DMS79 (cell line): ENCODE results near the gene FIGNL2.
"Not testable (repeated sequence)": the region's sequence is repeated elsewhere in the genome, so short reads cannot be mapped to it uniquely, and the experiment has no call there.

Source experiments
- DNase-seq: peaks from one replicate; lab custom pipeline; 2025; lab: John Stamatoyannopoulos, UW

The FIGNL2 gene, protein sequence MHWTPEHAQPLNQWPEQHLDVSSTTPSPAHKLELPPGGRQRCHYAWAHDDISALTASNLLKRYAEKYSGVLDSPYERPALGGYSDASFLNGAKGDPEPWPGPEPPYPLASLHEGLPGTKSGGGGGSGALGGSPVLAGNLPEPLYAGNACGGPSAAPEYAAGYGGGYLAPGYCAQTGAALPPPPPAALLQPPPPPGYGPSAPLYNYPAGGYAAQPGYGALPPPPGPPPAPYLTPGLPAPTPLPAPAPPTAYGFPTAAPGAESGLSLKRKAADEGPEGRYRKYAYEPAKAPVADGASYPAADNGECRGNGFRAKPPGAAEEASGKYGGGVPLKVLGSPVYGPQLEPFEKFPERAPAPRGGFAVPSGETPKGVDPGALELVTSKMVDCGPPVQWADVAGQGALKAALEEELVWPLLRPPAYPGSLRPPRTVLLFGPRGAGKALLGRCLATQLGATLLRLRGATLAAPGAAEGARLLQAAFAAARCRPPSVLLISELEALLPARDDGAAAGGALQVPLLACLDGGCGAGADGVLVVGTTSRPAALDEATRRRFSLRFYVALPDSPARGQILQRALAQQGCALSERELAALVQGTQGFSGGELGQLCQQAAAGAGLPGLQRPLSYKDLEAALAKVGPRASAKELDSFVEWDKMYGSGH

DNA sequence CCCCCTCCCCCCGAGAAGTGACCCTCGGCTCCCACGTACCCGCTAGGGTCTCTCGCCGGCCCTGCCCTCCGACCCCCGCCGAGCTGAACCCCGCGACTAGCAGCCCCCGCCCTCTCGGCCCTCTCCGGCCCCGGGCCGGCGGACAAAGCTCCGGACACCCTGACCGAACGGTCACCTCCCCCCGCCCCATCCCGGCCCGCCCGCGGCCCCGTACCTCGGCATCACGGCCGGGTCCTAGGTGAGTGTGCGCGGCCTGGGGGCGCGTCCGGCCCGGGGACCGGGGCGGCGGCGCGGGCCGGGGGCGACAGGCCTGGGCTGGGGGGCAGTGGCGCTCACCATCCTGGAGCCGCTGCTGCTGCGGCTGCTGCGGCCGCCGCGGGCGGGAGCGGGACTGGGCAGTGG is at the start of gene FIGNL2:
TSS of gene FIGNL2 (minus strand) at position 393 of the 402 bp plus-strand sequence. CDS start 26,305 bp downstream, outside the sequence.
- no peak for DNase-seq

DNA sequence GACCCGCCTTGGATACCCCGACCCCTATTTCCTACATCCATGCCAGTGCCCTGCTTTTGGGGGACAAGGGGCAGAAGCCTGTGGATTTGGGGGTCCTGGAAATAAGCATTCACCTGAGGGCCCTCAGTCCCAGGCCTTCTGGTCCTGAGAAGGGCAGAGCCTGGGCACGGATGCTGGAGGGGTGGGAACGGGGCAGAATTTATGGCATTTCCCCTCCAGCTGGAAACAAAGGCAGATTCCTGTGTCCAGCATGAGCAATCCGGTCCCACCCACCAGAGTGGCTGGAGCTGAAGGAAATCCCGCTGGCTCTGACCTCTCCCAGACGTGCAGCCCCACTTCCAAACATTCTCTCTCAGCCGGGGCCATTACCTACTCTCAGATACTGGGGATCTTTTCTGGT is 48.7 kb upstream of the FIGNL2 start:
- no peak for DNase-seq

DNA sequence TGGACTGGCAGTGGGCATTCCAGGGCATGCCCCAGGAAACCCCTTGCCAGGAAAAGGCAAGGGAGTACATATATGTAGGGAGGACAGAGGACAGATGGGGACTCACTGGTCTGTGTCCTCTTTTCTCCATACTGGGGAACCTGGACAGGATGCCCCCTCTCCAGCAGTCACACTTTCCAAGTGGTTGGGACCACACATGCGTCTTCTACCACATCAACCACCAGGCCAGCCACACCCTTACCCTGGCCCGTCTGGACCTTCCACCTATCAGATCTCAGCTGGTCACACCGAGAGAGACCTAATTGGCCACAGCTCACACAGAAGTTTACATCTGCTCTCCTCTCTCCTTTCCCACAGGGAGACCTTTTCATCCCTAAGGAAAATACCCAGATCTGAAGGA is 47.7 kb upstream of the FIGNL2 start:
- DNase-seq, result no peak

DNA sequence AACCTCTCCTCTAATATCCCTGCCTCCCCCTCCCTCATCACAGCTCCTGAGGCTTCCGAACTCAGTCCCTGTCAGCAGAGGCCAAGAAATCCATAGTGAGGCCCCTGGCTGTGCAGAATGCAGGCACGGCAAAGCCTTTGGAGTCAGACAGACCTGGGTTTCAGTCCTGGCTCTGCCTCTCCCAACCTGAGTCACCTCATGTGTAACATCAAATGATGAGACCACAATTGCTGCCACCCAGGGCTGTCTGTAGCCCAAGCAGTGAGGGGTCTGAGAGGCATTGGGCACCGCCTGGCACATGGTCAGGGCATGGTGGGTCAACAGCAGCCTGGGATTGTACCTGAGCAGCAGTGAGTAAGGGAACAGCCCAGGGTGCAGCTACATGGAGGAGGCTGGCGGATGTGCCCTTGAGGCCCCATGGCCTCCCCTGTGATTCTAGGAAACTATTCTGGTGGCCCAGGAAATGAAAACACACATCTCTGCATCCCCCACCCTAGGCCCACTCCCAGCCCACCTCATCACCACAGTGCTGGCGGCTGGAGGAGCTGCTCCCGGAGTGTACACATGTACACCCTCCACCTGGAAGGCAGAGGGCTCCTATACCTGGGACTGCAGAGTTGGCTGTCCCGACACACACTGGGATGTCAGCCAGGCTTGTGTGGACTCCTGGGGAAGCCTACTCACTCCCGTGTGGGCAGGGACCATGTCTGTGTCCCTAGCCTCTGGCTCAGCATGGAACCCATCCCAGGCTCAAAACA is 47.0 kb upstream of the FIGNL2 start:
- DNase-seq, result no peak

DNA sequence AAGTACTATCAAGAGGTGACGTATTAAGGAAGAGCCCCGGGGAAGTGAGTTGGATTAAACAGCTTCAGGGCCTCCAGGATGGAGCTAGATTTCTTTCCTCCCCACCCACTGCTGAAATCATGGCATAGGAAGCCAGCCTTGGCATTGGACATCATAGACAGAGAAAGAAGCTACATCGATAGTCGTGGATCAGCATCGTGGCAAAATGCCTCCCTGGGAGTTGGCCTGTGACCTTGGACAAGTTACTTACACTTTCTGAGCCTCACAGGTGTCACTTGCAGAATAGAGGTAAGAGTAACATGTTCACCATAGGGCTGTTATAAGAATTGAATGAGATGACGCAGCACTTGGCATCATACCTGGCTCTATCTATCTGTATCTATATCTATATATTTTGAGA is 45.3 kb upstream of the FIGNL2 start:
- no peak for DNase-seq

DNA sequence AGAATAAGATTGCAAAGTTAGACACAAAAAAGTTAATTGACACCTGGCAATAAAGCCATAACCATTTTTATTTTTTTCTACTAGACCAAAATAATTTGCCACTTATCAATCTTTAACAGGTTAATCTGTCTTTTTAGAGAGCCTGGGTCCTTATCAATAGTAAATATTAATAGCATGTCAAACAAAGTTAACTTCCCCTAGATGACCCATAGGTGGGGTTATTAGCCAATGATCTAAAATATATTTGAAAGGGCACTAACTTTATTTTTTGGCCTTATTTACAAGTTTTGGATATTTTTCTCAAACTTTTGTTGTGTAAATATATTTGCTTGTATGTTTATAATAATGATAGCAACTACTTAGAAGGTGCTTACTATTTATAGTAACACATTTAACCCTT is 43.3 kb upstream of the FIGNL2 start:
- no peak for DNase-seq

DNA sequence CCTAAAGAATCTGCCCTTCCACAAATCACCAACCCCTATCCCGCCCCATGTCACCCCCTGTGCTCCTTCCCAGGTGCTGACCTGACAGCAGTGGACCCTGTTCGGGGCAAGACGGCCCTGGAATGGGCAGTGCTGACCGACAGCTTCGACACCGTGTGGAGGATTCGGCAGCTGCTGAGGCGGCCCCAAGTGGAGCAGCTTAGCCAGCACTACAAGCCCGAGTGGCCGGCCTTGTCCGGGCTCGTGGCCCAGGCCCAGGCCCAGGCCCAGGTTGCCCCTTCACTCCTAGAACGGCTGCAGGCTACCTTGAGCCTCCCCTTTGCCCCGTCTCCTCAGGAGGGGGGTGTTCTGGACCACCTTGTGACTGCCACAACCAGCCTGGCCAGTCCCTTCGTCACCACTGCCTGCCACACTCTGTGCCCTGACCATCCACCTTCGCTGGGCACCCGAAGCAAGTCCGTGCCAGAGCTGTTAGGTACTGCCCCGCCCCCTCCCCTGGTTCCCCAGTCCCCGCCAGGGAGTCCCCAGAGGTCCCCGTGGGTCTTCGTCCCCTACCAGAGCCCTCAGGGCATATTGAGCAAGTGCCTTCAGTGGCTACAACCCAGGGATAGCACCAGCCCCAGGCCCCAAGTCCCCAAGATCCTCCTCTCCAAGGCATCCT is 42.1 kb upstream of the FIGNL2 start:
- no peak for DNase-seq

DNA sequence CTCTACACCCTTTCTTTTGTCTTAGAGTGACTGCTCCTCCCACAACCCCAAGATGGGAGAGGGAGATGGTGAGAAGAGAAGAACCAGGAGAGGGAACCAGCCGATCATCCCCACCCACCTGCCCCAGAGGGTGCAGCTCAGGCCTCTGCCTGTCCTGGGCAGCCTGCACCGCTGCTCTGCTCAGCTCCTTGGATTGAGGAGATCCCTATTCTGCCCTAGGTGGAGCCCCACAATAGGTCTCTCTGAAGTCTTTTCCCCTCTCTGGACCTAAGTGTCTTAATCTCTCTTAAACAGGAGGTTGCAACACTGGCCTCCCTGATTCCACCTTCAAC is 41.6 kb upstream of the FIGNL2 start:
- no peak for DNase-seq

DNA sequence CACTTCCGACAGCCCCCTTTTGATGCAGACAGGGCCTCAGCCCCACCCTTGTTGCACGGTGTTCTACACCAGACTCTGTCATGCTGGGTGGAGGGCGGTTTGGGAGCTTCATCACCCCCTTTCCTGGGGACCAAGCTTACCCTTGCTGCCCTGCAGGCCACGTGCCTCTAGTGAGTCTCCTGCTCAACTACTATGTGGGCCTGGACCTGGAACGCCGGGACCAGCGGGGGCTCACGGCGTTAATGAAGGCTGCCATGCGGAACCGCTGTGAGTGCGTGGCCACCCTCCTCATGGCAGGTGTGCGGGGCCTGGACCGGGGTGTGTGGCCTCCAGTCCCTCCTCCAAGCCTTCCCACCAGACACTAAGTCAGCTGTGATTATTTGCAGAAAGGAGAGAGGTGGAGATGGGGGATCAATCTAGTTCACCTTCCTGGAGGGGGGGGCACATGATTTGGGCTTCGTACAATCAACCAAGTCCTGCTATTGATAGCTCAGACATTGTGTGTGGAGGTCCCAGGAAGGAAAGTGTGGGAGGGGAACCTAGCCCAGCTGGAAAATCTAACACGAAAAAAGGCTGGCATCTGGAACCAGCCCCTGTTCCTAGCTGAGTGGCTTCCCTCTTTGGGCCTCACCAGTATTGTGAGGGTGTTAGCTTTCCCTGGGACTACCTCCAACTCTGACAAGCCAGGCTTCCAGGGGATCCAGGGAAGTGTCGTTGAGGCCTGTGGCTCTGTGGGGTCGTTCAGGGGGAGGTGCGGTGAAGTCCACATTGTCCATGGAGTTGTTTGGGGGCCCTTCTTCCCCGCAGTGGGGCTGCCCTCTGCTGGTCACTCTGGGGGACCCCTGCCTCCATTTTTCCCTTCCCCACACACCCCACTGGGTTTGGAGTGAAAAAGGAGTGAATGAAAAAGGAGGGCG is 41.0 kb upstream of the FIGNL2 start:
- no peak for DNase-seq

DNA sequence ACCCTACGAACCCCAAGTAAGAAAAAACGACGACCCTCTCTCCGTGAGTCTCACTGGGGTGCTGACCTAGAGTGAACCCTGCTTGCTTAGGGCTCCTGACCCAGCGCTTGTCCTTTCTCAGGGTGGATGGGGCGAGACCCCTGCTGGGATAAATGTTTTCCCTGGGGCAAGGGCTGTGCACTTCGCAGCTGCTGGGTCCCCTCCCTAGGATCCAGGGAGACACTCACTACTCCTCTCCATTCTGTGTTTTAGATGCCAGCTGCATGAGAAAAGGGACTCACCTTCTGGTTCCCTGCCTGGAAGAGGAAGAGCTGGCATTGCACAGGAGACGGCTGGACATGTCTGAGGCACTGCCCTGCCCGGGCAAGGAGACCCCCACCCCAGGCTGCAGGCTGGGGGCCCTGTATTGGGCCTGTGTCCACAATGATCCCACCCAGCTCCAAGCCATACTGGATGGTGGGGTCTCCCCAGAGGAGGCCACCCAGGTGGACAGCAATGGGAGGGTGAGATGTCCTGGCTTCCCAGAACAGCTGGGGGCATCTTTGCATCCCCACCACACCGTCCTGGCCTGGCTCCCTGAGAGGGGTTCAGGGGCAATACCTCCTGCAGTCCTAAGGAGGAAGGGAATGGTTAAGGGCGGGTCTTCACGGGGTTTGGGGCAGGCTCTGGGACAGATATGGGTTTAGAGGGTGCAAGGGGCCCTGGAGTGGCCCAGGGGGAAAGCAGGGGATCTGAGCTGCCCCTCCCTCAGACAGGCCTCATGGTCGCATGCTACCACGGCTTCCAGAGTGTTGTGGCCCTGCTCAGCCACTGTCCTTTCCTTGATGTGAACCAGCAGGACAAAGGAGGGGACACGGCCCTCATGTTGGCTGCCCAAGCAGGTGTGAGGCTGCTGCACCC is 40.0 kb upstream of the FIGNL2 start:
- no peak for DNase-seq

DNA sequence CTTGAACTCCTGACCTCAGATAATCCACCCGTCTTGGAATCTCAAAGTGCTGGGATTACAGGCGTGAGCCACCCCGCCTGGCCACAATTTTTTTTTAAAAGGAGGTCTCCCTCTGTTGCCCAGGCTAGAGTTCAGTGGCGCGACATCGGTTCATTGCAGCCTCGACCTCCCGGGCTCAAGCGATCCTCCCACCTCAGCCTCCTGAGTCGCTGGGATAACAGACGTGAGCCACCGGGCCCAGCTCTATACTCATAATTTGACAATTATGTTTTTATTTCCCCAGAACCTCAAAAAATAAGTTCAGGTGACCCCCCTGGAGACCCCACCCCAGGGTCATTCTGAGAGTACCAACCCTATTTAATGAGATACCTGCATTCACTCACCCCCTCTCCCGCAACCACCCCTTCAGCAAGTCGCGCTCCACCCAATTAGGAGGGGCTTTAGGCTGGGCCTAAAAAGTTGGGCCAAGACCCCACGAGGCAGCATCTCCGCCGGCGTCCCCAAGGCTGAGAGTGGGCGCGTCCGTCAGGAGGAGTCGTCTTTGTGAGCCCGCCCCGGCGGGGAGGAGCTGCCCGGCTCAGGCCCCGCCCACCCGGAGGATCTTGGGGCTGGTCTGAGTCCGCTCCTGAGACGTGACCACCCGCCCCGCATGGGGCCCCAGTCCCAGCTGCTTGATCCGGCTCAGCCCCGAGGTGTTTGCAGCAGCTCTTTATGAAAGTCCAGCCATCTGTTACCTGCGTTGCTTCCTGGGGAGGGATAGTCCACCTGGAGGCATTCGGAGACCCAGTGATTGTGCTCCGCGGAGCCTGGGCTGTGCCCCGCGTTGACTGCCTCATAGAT is 39.2 kb upstream of the FIGNL2 start, which contains the start of gene ANKRD33:
TSS of gene ANKRD33 (plus strand) at position 628 of the 840 bp plus-strand sequence. CDS start at position 712, 84 bp downstream.
- DNase-seq, result no peak

DNA sequence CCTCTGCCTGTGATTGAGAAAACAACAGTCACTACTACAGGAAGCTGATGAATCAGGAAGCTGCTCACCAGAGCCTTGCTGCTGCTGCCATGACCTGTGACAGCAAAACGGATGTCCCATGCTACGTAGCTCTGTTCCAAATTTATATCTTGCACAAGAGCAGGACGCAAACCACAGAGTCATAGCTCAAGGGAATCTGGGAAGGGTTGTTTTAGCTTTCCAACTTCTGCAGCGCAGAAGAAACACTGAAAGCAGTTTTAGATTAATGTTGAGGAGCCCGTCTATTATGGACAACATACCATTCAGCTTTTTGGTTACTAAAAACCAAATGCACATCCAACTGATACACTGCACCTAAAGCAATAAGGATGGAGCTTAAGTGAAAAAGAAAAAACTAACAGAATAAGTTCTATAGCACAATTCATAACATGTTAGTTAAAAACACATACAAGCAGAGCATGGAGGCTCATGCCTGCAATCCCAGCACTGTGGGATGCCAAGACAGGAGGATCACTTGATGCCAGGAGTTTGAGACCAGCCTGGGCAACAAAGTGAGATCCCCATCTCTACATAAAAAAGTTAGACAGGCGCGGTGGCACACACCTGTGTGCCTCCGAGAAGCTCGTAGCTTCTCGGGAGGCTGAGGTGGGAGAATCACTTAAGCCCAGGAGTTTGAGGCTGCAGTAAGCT is 37.6 kb upstream of the FIGNL2 start:
- no peak for DNase-seq

DNA sequence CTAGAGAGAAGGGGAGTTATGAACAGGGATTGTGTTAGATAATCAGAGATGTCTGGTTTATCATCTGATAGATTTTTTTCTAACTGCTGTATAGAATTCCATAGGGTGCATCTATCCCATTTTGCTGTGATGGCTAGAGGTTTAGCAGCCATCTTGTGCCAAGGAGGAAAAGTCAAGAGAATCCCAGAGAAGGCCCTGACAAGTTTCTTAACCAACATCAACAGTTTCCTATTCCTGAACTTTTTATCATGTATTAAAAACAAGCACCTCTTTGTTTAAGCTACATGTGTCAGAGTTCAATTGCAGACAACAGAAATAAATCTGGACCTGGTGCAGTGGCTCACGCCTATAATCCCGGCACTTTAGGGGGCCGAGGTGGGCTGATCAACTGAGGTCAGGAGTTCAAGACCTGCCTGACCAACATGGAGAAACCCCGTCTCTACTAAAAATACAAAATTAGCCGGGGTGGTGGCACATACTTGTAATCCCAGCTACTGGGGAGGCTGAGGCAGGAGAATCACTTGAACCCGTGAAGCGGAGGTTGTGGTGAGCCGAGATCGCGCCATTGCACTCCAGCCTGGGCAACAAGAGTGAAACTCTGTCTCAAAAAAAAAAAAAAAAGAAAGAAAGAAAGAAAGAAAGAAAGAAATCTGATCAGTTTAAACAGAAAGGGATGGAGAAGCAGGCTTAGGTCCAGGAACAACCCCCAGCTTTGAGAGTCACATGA is 36.9 kb upstream of the FIGNL2 start:
- DNase-seq, result not testable (repeated sequence)

DNA sequence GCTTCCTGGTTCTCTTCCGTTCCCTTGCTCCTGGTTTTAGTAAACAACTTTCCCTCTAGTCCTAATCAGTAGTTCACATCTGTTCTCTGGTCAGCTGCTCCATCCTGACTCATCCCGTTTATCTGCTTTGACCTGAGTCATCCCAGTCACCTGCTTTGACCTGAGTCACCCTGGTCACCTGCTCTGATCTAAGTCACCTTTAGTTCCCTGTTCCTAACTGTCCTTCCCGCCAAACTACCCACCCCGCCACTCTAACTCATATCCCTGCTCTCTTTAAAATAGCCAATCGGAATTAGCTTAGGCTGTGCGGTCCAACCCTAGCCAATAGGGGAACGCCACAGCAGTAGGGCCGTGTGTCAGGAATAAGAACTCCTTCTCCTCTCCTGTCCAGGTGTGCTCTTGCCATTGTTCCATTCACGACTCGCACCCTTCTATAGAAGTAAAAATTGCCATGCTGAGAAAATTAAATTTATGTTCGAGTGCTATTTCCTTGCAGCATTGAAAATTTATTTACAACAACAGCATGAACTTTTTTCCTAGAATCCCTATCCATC is 36.2 kb upstream of the FIGNL2 start:
- no peak for DNase-seq

DNA sequence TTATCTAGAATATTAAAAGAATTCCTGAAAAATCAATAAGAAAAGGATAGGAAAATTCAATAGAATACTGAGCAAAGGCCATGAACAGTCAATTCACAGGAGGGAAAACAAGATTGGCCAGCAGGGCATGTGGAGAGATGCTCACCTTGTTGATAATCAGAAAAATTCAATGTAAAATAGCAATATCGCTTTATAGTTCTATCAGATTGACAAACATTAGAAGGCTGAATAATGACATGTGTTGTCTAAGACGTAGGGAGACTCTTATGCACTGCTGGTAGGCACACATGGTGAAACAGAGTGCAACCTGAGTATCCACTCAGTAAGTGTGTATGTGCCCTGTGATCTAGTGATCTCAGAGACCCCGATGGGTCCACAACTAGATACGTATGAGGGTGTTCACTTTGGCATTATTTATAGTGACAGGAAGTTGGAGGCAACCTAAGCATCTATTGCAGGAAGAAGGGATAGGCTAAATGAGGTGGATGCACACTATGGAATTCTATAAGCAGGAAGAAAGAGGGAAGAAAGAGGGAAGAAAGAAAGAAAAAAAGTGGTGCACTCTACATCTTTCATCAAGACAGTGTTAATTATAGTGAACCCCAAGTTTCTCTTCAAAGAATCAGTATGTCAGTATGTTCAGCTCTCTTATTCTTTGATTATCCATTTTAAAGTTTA is 35.6 kb upstream of the FIGNL2 start:
- DNase-seq, result no peak

DNA sequence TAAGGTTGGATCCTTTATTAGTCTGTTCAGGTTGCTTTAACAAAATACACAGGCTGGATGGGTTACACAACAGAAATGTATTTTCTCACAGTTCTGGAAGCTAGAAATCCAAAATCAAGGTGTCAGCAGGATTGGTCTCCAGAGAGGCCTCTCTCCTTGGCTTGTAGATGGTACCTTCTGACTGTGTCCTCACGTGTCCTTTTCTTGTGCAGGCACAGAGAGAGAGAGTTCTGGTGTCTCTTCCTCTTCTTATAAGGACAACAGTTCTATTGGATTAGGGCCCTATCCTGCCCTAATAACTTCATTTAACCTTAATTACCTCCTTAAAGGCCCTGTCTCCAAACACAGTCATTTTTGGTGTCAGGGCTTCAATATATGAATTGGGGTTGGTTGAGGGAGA is 34.8 kb upstream of the FIGNL2 start:
- DNase-seq, result no peak

DNA sequence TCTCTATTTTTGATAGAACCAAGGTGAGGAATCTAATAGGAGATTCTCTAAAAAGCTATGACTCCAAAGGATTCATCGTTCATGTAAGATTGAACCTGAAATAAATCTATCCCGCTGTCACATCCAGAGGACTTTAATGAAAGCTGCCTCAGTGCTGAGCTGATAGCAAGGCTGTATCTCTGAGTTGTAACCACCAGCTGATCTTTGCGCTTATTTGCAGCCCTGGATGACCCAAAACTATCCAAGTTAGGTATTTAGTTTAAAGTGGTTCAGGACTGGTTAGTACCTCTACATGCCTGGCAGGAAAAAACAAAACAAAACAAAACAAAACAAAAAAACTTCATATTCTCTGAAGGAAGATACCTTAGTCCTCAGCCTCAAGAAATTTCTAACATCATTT is 30.6 kb upstream of the FIGNL2 start:
- no peak for DNase-seq
